Measurements from ENCODE around the gene CBFB.
A peak's percentile ranks its signal among the peaks of the same experiment; 100 is the strongest.
"Not testable (repeated sequence)": the region's sequence is repeated elsewhere in the genome, so short reads cannot be mapped to it uniquely, and the experiment has no call there.

The CBFB gene

DNA sequence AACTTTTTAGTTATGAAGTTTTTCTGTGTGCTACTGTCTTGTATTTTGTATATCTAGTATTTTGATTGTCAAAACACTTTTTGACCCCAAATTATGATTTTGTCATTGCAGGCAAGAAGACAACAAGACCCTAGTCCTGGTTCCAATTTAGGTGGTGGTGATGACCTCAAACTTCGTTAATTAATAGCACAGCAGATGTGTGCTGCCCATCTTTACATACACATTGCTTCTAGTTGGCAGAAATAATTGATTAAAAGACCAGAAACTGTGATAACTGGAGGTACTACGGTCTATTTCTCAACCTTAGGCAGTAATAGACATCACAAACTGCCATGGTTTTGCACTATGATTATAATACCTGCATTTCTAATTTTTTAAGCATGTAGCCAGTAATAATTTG lies 69.7 kb downstream of the CBFB start:
- no peak for DNase-seq (ENCODE audit: low read depth)

DNA sequence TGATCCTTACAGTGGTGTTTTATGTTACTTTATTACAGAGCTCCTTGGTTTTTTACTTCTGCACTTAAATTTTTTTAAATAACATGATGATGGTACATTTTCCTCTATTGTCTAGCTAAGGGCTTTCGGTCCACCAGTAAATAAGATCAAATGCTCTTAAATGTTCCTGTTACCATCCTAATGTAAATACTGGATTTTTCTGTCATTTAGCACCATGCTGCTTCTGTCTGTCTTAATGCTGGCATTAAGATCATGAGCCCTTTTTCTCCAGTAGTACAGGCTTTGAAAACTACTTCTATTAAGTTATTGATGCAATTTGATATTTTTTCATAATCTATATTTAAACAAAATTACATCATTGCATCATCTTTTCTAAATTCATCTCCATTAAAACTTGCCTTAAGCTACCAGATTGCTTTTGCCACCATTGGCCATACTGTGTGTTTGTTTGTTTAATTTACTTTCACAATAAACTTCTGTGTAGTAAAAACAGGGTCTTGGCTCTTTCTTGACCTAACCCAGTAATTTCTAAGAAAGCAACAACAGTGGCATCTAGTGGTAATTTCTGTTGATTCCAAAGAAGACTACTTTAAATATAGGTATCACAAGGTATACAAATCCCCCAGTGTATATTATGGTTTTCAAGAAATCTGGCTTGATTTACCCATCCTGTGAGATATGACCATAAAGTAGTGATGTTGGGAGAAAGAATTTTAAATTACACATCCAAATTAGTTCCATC lies 71.8 kb downstream of the CBFB start:
- no peak for DNase-seq (ENCODE audit: low read depth)

DNA sequence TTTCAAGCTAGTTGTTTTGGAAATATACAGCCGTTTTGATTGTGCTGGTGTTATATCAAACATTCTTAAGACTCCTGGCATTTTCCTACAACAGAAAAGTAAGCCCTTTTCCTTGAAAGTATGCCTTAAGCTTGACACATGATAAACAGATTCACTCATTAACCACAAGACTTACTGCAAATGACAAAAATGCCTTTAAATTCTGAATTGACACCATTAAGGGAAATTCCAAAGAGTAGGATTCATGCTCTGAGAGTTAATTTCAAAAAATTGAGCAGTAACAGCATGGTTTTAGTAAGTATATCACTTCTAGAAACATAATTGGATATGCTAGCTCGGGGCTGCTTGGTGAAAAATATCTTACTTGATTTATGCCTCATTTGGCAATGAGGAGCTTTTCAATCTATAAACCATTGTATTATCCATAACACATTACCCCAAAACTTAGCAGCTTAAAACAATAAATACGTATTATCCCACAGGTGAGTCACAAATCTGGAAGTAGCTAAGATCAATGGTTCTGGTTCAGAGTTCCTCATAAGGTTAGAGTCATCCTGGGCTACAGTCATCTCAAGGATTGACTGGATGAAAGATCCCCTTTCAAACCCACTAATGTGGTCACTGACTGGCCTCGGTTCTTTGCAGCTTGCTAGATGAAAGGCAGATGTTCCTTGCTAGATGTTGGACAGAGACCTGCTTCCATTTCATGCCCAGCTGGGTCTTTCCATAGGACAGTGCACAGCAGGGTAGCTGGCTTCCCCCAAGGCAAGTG lies 72.5 kb downstream of the CBFB start:
- no peak for DNase-seq (ENCODE audit: low read depth)

DNA sequence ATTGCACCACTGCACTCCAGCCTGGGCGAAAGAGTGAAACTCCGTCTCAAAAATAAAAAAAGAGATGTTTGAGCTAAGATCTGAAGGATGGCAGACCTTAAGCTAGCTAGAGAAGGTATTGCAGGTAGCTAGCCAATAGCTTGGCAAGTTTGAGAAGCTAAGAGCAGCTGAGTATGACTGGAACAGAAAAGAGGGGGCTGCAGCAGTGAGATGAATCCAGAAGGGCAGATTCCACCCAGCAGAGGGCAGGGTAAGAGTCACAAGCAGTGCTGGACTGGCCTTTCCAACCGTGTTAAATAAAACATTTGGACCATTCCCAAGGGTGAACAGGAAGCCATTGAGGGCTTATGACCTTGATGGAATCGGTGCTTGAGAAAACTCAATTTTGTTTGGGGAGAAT lies 75.1 kb downstream of the CBFB start:
- DNase-seq (ENCODE audit: low read depth), result no peak

DNA sequence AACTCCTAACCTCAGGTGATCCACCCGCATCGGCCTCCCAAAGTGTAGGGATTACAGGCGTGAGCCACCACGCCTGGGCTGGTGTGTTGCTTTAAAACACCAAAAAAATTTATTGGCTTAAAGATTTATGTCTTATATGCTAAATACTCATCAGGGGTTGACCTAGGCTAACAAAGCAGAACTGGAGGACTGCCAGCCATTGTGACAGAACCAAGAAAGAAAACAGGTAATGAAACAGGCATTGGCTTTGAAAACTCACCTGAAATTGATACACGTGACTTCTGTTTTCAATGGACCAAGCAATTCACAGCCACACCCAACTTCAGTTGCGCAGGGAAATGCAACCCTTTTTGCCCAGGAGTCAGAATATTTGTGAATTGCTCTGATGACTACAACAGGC lies 75.9 kb downstream of the CBFB start:
- DNase-seq (ENCODE audit: low read depth), result no peak

DNA sequence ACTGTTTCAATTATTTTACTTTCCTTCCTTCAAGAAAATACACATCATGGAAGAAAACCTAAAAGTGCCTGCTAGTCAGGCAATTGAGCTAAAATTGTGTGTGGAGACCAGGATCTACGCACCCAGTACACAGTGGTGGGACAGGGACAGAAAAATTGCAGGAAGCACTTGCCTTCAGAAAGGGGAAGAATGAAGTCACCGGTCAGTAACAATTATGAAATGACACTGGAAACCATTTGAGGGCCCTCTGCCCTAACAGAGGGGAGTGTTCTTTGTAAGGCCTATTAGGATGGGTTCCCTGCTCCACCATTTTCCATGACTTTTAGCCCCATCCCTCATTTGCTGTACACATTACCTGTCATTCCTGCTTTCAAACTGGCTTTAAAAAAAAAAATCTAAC lies 76.3 kb downstream of the CBFB start:
- no peak for DNase-seq (ENCODE audit: low read depth)

DNA sequence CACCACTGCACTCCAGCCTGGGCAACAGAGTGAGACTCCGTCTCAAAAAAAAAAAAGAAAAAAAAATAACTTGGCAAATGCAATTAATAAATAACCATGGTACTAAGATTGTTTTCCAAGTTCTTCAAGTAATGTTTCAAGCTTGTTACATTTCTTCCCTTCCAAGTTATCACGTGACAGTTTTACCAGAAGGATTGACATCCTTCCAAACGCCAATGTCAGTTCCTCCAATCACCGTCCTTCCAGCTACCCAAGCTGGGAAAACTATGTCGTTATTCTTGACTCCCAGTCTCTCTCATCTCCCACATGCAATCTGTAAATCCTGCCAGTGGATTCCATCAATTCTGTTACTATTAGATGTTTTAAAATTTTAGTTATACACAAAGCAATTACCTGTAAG lies 76.9 kb downstream of the CBFB start:
- no peak for DNase-seq (ENCODE audit: low read depth)

DNA sequence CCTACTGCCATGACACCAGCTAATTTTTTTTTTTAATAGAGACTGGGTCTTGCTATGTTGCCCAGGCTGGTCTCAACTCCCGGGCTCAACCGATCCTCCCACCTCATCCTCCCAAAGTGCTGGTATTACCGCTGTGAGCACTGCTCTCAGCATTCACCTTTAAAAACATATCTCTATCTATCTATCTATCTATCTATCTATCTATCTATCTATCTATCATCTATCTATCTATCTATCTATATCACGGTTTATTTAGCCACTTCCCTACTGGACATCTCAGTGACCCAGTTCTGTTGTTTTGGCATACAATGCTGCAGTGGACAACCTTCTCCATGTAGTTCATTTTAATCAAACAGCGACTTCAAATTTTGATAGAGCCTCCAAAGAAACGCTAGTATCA lies 79.5 kb downstream of the CBFB start:
- no peak for DNase-seq (ENCODE audit: low read depth)

DNA sequence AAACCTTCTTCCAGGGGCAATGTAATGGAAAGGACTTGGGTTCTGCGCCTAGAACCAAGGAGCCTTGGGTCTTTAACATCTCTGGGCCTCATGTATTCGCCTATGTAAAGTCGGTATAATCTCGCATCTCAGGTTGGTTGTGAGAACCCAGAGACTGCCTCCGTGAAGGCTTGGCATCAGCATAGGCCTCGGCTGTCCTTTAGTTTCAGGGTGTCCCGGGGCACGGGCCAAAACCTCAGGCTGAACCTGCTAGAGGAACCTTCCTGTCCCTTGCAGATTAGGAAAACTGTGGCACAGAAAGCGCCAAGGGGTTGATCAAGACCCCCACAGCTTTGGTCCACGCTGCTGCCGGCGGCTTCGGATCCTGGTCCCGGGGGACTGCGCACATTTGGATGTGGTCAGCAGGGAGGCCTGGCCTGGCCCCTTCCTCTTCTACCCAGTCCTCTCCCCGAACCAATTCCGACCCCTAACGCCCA lies 80.0 kb downstream of the CBFB start:
- DNase-seq (ENCODE audit: low read depth), result no peak

DNA sequence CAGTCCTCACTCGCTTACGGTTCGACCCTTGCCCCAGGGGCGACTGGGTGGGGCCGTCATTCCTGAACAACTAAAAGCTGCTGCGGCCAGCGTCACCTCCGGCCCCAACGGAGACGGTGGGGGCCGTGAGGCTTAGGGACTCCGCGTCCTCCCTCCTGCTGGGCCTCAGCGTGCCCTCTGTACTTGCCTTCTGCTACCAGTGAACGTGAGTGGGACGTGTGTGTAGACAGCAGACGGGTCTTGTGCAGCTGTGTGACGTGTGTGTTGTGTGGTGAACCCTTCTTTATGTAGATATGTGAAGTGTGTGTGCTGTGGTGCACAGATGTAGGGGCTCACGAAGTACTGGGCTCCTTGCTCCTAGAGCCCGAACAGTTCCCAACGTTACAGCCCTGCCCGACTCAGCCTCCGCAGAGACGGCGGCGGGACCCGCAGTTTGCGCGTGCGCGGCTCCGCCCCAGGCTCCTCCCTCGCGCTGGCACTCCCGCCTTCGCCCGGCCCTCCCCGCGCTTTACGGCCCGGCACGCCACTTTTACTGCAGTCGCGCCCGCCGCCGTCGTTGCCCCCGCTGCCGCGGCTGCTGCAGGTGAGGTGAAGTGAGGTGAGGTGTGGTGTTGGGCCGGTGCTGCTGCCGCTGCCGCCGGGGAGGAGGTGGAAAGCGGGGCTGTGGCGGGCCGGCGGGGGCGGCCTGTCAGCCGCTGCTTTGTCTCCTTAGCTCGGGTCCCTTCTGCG lies 80.6 kb downstream of the CBFB start, which contains the start of gene PHAF1:
PHAF1 (plus strand) TSS at position 535 of the 729 bp plus-strand sequence. CDS start 235 bp downstream, outside the sequence.
- no peak for DNase-seq (ENCODE audit: low read depth)

DNA sequence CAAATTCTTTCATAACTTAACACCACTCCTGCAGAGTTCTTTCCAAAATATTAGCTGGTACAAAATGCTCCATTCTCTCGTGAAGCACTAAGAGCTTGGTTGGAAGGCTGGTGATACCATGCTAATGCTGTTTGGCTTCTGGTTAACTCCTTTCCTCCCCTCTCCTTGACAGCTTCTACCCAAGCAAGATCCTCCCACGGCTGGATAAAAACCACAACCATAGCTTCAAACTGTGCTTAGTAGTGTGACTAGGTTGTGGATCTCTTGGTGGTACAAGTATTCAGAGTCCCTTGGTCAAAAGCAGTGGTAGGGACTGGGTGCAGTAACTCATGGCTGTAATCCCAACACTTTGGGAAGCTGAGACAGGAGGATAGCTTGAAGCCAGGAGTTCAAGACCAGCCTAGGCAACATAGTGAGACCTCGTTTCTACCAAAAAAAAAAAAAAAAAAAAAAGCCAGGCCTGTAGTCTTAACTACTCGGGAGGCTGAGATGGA lies 83.0 kb downstream of the CBFB start:
- DNase-seq (ENCODE audit: low read depth), result no peak

DNA sequence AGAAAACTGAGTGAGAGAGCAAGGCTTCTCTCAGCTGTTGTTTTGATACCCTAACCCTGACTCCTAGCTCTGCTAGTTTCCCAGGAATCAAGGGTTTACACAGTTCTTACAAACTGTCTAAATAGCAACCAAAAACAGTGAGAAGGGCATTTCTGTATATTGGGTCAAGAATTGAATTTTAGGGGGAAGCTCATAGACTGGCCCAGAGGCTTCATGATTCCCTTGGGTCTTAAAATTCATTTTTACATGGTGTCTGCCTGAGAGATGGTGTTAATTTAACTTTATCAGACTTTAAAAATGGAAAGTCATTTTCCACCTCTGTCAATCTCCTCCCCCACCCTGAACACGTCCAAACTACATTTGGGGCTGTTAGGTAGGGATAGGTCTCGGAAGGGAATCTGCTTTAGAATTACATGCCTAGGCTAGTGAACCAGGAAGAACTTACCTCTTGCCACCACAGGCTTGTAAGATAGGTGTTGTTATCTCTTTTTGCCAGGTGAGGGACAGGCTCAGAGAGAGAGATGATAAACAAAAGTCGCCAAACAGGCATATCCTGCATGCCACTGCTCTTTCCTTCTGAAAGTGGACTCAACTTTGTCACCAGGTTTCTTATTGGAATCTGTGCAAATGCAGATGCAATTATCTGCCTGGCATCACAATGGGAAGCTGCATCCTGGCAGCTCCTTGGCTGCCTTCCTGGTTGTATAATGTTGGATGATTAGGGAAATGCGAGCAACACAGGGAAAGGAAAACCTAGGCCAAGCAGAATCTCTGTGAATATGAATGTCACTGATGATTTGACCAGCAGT lies 83.8 kb downstream of the CBFB start:
- no peak for DNase-seq (ENCODE audit: low read depth)

DNA sequence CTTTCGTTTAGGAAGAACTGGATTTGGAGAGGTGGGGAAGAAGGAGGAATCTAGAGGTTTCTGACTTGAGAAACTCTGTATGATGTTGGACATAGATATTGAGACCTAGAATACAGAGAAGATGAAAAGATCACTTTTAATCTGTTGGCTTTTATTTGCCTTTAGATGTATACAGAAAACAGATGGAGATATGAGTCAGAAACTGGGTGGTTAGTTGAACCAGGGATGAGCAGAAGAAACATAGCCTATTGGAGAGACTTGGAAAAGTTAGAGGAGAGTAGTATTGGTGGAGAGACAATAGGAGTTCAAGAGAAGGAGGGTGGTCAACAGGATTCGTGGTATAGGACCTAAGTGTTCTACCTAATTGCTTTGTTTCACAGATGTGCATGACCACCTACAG lies 85.8 kb downstream of the CBFB start:
- no peak for DNase-seq (ENCODE audit: low read depth)

DNA sequence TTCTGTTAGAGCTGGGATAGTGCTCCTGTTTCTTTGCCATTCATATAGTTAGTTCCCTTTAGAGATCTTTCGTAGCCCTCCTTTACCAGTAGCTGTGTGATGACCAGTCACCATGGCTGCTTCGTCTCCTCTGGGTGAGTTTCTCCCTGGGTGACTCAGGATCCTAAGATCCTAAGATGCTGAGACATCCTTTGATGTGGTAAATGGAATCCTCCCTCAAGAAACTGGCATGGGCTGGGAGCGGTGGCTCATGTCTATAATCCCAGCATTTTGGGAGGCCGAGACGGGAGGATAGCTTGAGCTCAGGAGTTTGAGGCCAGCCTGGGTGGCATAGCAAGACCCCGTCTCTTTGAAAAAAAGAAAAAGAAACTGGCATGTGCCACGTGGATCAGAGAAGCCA lies 86.7 kb downstream of the CBFB start:
- peak; percentile 64 for DNase-seq (ENCODE audit: low read depth)

DNA sequence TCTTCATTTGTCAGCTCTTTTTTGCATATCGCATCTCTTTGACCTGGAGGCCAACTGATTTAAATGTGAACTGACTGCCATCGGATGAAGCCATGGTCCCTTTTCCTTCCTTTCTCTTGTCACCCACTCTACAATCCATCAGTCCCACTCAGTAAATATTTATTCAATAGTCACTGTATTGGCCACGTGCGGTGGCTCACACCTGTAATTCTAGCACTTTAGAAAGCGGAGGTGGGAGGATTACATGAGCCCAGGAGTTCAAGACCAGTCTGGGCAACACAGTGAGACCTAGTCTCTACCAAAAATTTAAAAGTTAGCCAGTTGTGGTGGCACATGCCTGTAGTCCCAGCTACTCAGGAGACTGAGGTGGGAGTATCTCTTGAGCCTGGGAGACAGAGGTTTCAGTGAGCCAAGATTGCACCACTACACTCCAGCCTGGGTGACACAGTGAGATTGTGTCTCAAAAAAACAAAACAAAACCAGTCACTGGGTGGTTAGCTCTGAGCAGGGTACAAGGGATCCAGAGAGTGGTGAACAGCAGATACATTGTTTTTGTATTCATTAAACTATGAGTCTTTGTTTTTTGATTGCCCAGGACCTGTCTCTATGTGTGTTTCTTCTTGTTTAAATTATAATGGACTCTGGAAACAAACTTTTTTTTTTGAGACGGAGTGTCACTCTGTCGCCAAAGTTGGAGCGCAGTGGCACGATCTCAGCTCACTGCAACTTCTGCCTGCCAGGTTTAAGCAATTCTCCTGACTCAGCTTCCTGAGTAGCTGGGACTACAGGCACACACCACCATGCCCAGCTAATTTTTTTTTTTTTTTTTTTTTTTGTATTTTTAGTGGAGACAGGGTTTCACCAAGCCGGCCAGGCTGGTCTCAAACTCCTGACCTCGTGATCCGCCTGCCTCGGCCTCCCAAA lies 87.7 kb downstream of the CBFB start:
- no peak for DNase-seq (ENCODE audit: low read depth)

DNA sequence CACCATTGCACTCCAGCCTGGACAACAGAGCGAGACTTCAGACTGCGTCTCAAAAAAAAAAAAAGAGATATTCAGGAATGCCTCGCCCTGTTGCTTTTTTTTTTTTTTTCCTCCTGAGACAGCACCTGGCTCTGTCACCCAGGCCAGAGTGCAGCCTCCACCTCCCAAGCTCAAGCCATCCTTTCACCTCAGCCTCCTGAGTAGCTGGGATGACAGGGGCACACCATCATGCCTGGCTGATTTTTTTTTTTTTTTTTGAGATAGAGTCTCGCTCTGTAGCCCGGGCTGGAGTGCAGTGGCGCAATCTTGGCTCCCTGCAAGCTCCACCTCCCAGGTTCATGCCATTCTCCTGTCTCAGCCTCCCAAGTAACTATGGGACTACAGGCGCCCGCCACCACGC lies 88.8 kb downstream of the CBFB start:
- no peak for DNase-seq (ENCODE audit: low read depth)

DNA sequence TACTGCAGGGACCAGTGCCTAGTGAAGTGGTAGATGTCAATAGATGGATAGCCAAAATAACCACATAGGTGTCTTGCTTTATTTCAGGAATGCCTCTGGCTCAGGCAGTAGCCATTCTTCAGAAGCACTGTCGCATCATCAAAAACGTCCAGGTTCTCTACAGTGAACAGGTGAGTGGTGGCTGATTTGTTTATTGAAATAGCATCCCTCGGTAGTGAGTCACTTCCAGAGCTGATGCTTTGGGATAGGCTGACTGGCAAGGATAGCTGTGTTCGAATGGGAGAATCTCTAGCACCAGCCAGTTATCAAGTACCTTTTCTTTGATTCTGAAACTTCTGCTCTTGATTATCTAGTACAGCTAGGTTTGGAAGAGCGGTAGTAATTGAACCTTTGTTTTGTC lies 91.1 kb downstream of the CBFB start:
- DNase-seq (ENCODE audit: low read depth), result no peak

DNA sequence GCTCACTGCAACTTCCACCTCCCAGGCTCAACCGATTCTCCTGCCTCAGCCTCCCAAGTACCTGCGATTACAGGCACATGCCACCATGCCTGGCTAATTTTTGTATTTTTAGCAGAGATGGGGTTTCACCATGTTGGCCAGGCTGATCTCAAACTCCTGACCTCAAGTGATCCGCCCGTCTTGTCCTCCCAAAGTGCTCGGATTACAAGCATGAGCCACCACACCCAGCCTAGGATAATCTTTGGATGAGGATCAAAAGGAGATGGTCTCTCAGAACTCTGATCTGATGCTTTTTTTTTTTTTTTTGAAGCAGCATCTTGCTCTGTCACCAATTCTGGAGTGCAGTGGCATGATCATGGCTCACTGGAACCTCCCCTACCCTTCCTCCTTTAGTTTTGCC lies 93.8 kb downstream of the CBFB start:
- not testable (repeated sequence) for DNase-seq (ENCODE audit: low read depth)

DNA sequence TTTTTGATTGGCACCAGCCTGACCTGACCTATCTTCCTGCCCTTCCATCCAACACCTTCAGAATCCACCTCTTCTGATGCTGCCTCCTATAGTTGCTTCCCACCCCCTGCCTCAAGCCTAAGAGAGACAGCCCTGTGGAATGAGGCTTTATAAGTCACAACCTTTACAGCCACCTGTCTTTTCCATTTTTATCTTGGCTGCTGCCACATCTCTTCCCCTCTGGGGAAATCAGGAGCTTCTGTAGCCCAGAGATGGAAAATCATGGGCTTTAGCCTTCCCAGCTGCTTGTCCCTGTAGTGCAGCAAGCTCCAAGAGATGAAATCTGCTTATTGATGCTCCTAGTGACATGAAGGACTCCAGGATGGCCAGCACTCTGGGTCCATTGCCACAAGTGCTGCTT lies 99.5 kb downstream of the CBFB start:
- DNase-seq (ENCODE audit: low read depth), result no peak

DNA sequence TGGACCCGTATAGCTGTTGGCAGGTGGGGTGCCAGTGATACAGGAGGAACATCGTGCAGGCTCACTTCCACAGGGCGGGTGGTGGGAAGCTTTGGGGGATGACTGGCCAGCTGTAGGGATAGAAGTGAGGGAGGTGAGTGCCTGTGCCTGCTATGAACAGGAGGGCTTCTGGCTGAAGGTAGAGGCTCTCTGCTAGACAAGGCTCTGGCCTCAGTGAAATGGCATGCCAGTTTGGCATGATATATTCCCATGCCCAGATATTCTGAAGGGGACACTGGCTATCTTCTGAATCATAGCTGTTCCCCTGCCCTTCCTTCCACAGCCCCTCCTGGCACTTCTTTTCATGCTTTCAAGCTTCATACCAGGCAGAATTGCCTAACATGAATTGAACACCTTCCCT lies 99.9 kb downstream of the CBFB start:
- DNase-seq (ENCODE audit: low read depth), result no peak

DNA sequence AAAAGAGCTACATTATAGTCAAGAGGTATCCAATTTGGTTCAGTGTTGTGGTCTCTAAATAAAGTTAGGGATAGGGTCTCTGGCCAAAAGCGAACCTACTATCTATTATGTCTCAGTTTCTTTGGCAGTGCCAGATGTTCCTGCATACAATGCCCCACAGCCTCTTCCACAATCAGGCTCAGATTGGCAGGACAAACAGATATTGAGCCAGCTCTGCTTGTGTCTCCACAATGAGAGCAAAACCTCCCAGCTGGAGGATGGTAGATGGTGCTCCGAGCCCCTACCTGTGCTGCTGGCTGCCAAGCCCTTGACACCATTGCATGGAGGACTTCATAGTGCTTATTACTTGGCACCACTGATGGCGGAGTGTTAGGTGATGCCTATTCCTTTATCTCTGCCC lies 100.5 kb downstream of the CBFB start:
- no peak for DNase-seq (ENCODE audit: low read depth)
